ENCODE results near the gene ILRUN. TPM values are rescaled to one million over a fixed set of nuclear protein-coding genes. Genes with fewer than 3 reads are reported as not detected.
"Not testable (repeated sequence)": the region's sequence is repeated elsewhere in the genome, so short reads cannot be mapped to it uniquely, and the experiment has no call there.

Gene ILRUN
- total and polyA plus RNA-seq, 2 of the 8 experiments (the other 6 are each of a cell fraction or from before 2014, with no cell fraction given): 39.2 to 81.2 TPM

DNA sequence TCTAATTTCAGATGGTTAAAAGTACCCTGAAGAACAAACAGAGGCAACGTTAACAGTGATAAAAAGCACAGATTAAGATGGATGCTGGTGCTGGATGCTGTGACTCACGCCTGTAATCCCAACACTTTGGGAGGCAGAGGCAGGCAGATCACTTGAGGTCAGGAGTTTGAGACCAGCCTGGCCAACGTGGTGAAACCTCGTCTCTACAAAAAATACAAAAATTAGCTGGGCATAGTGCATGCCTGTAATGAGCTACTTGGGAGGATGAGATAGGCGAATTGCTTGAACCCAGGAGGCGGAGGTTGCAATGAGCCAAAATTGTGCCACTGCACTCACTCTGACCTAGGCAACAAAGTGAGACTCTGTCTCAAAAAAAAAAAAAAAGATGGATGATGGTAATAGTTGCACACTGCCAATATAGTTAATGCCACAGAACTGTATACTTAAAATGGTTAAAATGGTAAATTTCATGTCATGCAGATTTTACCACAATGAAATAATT is 38.5 kb downstream of the ILRUN start:
- not testable (repeated sequence) for H3K4ac ChIP-seq (replicated peaks; ENCODE audit: insufficient read length, low read depth, low read length); H2BK5ac ChIP-seq (ENCODE audit: low read depth, low read length); DNase-seq (ENCODE audit: low read depth in 1 of 2, low spot score in 2 of 2); H3K56ac ChIP-seq (replicated peaks; ENCODE audit: insufficient read length, low read depth, low read length); H2BK12ac ChIP-seq (ENCODE audit: low read depth, low read length); H3K36me3 ChIP-seq (ENCODE audit: control insufficient read depth in 2 of 4, insufficient read depth in 4 of 4, low read length in 3 of 4); FAIRE-seq; H2BK20ac ChIP-seq (ENCODE audit: low read length); H2AFZ ChIP-seq (ENCODE audit: low read length); H3K4me3 ChIP-seq (ENCODE audit: extremely low read depth in 1 of 4, insufficient read depth in 2 of 4, low read depth in 3 of 4, low read length in 4 of 4); H3K9me3 ChIP-seq (ENCODE audit: insufficient read depth in 2 of 2, low read depth in 1 of 2, low read length in 1 of 2); H2AK5ac ChIP-seq (ENCODE audit: low read depth, low read length); H2BK120ac ChIP-seq (replicated peaks; ENCODE audit: low read depth, low read length); H4K91ac ChIP-seq (replicated peaks; ENCODE audit: insufficient read length, low read length); H3K18ac ChIP-seq (ENCODE audit: extremely low read depth, low read length); H4K20me1 ChIP-seq (replicated peaks in 1 of 2; ENCODE audit: control insufficient read depth in 1 of 2, insufficient read depth in 2 of 2, low read length in 2 of 2); H3K9ac ChIP-seq (replicated peaks in 1 of 4; ENCODE audit: extremely low read depth in 1 of 4, low read depth in 3 of 4, low read length in 3 of 4); H3K23ac ChIP-seq (ENCODE audit: insufficient read length); H4K5ac ChIP-seq (ENCODE audit: insufficient read length, low read depth, low read length); H3K4me2 ChIP-seq (ENCODE audit: insufficient read depth in 1 of 2, low read depth in 2 of 2, low read length in 2 of 2); H4K8ac ChIP-seq (ENCODE audit: extremely low read depth, insufficient read depth, low read length); H3K23me2 ChIP-seq (ENCODE audit: low read depth, low read length); H3K27me3 ChIP-seq (replicated peaks in 1 of 4; ENCODE audit: control insufficient read depth in 3 of 4, extremely low read depth in 1 of 4, insufficient read depth in 3 of 4, low read length in 3 of 4); H3K27ac ChIP-seq (ENCODE audit: low read depth, low read length); H3K14ac ChIP-seq (ENCODE audit: insufficient read length); H2BK15ac ChIP-seq (ENCODE audit: low read length); H3K79me1 ChIP-seq (ENCODE audit: low read depth, low read length); H3K4me1 ChIP-seq (replicated peaks in 1 of 4; ENCODE audit: control insufficient read depth in 3 of 4, insufficient read depth in 4 of 4, low read length in 3 of 4)
- ChIA-PET CTCF (ENCODE audit: partially characterized antibody) (interaction anchor here (0.6 to 1.5 kb wide), 4 partner anchors 13 to 59 kb away, joined by 3 to 5 read pairs (median 3); no protein-coding TSS in a partner anchor), POLR2A (ENCODE audit: partially characterized antibody) (interaction anchor here (0.6 to 1.5 kb wide), 2 partner anchors 16 to 185 kb away, joined by 3 to 5 read pairs; no protein-coding TSS in a partner anchor)
- peaks cover 0 to 56% of the 10 kb centered on the region in 2 experiments; a peak in 2 of 4 replicates for H3K79me2 ChIP-seq (ENCODE audit: control insufficient read depth in 1 of 2, insufficient read depth in 2 of 2, low read length in 2 of 2)
- 77% methylated on average over 6 of the region's 6 CpGs; no CpG with 5 or more reads in 1 of the 2 experiments for WGBS, 2 experiments (ENCODE audit: extremely low coverage in 1 of 2, insufficient coverage in 1 of 2, insufficient read length in 1 of 2, insufficient replicate concordance in 2 of 2, low coverage in 1 of 2, low lambda C conversion rate in 2 of 2, missing lambda C conversion rate in 1 of 2)
